ENCODE data around the gene ARHGEF28.

DNA sequence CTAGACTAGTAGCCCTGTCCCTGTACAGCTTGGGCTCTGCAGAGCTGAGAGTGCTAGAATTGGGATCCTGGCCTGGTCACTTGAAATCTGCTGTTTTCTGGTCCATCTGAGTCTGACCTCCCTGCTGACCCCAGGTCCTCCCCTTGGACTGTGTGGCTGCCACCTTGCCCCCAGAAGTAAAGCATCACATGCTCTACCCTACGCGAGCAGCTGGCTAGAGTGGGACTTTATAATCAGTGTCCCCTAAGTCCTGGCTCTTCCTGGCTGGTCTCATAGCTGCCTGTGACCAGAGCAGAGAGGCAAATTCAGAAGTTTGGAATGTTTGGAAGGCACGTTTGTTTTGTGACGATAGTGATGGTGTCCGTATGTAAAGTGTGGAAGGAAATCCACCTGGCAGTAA is 81.0 kb downstream of the ARHGEF28 start:
- TF ChIP-seq, protein P1, sequence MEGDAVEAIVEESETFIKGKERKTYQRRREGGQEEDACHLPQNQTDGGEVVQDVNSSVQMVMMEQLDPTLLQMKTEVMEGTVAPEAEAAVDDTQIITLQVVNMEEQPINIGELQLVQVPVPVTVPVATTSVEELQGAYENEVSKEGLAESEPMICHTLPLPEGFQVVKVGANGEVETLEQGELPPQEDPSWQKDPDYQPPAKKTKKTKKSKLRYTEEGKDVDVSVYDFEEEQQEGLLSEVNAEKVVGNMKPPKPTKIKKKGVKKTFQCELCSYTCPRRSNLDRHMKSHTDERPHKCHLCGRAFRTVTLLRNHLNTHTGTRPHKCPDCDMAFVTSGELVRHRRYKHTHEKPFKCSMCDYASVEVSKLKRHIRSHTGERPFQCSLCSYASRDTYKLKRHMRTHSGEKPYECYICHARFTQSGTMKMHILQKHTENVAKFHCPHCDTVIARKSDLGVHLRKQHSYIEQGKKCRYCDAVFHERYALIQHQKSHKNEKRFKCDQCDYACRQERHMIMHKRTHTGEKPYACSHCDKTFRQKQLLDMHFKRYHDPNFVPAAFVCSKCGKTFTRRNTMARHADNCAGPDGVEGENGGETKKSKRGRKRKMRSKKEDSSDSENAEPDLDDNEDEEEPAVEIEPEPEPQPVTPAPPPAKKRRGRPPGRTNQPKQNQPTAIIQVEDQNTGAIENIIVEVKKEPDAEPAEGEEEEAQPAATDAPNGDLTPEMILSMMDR (IDR thresholded peaks at IDR 0.05): no peak
- TF ChIP-seq POLR2AphosphoS5 (IDR thresholded peaks at IDR 0.05) (no peak), POLR2A (IDR thresholded peaks at IDR 0.05; ENCODE audit: low read depth) (no peak), EP300 (IDR thresholded peaks at IDR 0.05) (no peak)
